GM12874 (cell line): ENCODE data around the gene SLC5A10.

Source experiments
- CTCF ChIP-seq: IDR thresholded peaks from 2 replicates; pipeline ENCODE4 v1.5.1; 2011; ENCODE audit warnings: low read depth, mild to moderate bottlenecking, control low read depth, low read length, moderate library complexity; ENCODE audit not compliant: insufficient read depth

The SLC5A10 gene

DNA sequence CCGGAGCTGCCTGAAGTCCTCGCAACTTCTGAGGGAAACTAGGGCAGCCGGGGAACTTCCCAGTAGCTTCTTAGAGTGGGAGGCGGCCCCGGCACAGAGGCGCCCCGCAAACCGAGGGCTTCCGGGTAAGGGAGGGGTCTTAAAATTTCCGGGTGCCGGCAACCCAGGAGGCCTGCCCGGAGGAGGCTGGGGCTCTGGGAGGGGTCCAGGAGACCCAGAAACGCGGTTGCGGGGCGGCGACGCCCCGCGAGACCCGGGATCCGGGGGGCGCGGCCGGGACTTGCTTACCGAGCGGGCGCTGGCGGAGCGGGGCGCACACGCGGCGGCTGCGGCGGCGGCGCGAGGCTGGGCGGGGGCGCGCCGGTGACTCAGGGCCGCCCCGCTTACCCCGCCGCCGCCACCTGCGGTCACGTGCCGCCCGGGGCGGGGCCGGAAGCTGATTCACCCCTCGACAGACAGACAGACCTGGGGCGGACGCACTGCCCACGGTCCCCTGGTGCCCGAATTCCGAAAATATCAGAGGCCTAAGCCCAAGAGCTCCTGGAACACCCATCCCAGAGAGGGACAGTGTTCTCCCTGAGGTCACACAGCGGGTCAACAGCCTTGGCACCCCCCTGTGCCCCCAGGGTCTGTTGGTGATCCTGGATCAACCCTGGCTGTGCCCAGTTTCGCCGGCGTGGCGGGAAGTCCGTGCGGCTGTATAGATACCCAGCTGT lies 52.6 kb downstream of the SLC5A10 start, which contains the start of gene FAM83G:
Gene FAM83G (minus strand): TSS at position 344 of the 716 bp plus-strand sequence. CDS start 723 bp downstream, outside the sequence.
- no peak for TF ChIP-seq CTCF

DNA sequence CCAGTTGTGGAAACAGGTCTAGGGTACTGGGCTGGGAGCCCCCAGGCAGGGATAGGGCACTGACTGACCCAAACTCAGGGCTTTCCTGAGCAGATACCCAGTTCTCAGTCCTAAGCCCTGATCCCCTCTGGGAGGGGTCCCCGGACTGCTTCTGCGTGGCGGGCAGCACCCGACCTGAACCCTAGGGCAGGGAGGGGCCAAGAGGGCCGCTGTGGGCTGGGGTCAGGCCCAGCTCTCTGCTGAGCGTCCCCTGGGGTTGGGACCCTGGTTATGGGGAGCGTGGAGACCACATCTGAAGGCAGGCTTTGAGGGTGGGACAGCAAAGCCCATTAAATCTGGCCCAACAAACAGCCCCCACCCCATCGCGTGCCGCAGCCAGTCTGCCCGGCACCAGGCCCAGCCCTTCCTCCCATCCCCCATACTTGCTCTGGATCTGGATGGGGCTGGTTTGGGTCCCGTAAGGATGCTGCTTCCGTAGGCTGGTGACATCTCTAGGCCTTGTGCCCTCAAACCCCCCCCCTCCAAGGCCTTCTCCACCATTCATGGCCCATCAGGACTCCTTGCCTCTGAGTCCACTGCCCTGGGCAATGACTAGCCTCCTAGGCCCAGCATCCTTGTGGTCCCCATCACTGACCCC lies 53.3 kb downstream of the SLC5A10 start:
- no peak for TF ChIP-seq CTCF

DNA sequence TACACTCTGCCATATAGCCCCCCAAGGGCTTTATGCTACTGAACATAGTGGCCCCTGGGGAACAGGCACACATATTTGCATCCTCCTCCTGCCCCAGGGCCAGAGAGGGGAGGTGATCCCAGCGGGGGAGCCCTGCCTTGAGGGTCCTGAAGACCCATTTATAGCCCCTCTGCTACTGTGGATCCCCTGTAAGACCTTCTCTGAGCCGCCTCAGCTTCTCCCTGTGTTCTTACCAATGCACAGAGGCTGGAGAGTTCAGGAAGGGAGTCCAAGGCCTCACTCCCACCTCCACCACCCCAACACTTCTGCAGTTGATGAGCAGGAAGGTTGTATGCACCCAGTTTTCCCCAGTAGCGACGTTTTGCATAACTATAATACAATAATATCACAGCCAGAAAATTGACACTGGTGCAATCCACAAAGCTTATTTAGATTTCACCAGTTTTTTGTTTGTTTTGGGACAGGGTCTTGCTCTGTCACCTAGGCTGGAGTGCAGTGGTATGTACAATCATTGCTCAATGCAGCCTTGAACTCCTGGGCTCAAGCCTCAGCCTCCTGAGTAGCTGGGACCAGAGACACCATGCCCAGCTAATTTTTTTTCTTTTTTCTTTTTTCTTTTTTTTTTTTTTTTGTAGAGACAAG lies 53.9 kb downstream of the SLC5A10 start:
- TF ChIP-seq CTCF, result no peak

DNA sequence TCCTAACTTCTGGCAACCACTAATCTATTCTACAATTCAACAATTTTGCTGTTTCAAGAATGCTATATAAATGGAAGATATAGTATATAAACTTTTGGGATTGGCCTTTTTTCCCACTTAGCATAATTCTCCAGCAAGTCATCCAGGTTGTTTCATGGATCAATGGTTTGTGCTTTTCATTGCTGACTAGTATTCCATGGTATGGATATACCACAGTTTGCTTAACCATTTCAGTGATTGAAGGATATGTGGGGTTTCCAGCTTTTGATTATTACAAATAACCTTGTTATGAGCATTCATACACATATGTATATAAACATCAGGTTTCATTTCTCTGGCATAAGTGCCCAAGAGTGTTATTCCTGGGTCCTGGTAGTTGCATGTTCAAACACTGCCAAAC lies 54.7 kb downstream of the SLC5A10 start:
- no peak for TF ChIP-seq CTCF

GRCh38 chr17:19009970-19010369 lies 58.0 kb downstream of the SLC5A10 start:
- no peak for TF ChIP-seq CTCF

DNA sequence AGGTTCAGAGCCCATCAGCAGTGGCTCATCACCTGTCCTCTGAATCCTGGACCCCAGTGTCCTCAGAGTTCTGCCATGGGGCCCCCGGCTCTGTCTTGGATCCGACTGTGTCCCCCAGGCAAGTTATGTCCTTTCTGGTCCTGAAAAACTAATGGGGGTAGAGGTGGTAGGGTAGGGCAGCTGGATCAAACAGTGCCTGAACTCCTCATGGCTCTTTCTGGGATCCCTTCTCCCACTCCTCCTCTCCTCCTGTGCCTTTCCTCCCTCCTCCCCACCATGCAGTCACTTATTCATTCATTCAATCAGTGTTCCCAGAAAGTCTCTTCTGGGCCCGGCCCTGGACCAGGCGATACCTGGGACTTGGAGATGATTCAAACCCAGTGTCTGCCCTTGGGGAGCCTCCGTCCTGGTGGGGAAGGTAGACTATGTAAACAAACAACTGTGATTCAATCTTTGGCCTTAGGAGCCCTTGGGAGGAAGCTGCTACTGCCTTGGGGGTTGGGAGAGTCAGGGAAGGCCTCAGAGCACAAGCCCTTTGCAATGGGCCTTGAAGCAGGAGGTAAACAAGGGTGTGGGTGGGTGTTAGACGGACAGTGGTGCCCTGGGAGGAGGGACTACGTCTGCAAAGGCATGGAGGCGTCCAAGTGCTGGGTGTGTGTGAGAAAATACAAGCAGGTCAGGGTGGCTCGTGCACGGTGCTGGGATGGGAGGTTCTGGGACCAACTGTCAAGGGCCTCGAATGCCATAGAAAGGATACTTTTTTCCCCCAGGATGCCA lies 59.0 kb downstream of the SLC5A10 start:
- no peak for TF ChIP-seq CTCF

GRCh38 chr17:19011581-19011980 lies 59.6 kb downstream of the SLC5A10 start:
- TF ChIP-seq CTCF, result no peak
